CD4-positive, alpha-beta T cell treated with Interleukin-21 for 1 hour (primary cell): ENCODE results near the gene DSCAM.

Experiments
- DNase-seq: peaks from one replicate; pipeline ENCODE4 v3.0.0-alpha.2; 2020

The DSCAM gene

DNA sequence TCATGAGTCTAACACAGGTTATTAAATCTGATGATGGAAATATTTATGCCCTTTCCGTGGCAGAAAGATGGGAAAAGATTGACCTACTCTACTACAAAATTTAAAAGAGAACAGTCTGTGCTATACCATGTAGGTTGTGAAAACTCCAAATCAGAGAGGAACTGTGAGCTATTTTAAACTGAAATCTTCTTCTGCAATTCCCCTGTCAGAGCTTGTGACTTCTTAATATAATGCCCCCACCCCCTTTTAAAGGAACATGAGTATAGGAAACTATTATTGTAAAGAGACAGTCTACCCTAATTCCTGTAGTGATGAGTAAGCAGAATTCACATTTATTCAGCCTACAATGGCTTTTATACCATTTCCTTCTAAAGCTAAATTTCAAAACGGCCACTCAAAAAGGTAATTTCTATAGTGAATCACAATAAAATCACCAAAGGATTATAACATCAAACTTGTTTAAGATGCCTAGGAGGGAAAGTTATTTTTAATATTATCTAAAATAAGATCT, 11.7 kb downstream of the DSCAM start:
- no peak for DNase-seq

DNA sequence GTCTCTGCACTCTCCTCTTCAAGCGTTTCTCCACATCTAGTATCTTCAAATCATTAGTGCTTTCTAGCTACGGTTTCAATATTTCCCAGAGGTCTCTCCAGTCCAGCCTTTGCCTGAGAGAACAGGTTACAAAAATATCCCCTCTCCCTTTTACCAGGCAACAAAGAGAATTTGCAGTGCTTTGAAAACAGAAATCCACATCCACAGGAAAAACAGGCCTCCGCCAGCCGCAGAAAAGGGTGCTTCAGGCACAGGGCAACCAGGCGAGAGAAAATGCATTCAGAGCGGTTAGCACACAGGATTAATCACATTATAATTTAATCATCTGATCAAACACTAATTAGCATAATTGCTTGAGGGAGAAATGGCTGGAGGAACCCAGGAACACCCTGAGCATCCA, 13.8 kb downstream of the DSCAM start:
- no peak for DNase-seq

- no peak for DNase-seq
These were observed 14.6 kb downstream of the DSCAM start for GRCh38 chr21:40832316-40832715.

DNA sequence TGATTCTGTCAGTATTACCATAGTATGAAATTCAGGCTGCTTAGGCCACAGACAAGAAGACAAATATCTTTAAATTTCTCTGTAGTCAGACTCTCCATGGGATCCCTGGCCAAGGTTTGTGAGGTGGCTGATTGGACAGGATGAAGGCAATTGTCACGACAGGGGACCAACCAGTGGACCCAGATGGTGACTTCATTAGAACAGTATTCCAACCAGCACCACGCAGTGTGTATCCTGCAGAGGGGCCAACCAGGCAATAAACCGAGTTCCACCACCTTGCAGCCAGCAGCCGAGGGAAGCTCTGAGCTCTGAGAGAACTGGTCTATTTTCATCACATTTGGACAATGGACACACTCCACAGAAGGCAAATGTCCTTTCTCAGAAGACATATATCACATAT, 16.1 kb downstream of the DSCAM start:
- DNase-seq = no peak

GRCh38 chr21:40829791-40830190, 17.2 kb downstream of the DSCAM start:
- DNase-seq = no peak

DNA sequence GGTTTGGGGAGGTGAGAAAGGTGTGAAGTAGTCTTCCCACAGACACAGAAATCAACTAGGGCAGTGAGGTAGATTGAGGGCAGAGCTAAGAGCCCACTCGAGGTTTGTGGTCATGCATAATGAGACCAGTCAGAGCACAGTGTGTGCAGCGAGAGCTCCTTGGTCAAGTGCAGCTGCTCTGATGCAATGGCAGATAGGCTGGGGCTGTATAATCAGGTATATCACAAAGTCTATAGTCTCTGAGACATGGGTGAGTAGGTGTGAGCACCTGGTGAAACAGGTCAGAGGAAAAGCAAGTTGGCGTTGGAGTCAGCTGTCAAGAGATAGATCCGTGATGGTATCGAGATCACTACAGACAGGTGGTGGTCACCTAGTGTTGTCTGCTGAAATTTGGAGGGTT, 17.6 kb downstream of the DSCAM start:
- no peak for DNase-seq

DNA sequence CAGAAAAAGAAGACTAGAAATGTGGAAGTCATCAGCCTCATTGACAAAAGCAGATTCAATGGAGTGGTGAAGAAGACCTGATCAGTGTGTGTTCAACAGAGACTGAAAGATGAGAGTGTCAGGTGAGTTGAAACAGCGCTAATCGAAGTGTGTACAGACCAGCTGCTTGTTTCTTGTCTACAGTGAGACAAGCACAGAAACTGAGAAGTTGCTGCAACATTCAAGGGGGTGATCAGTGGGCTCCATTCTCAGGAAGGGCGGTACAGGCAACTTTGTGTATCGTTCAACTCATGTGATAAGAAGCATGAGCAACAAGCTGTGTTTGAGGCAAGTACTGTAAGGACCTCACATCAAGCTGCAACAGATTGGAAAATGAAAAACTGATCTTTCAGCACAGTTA, 19.4 kb downstream of the DSCAM start:
- no peak for DNase-seq

GRCh38 chr21:40819071-40819900, 27.7 kb downstream of the DSCAM start:
- DNase-seq = no peak

GRCh38 chr21:40813918-40814317, 33.0 kb downstream of the DSCAM start:
- DNase-seq = no peak

- DNase-seq = no peak
These were observed 37.2 kb downstream of the DSCAM start for GRCh38 chr21:40809673-40810197.

DNA sequence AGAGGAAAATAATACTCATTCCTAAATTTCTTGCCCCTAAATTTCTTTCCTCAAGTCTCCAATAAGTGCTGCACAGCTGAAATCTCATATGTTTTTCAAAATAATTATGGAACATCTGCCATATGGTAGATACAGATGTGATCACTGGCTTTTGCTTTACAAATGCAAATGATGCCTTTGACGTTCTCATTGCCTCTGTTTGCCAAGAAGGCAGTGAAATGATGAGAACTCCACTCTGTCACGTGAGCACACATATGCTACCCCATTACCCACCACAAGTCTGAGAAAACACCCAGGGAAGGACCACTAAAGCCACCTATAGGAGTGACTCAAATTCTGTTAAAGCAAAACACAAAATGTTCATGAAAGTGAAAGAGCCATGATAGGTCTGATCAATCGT, 43.9 kb downstream of the DSCAM start:
- DNase-seq = no peak

DNA sequence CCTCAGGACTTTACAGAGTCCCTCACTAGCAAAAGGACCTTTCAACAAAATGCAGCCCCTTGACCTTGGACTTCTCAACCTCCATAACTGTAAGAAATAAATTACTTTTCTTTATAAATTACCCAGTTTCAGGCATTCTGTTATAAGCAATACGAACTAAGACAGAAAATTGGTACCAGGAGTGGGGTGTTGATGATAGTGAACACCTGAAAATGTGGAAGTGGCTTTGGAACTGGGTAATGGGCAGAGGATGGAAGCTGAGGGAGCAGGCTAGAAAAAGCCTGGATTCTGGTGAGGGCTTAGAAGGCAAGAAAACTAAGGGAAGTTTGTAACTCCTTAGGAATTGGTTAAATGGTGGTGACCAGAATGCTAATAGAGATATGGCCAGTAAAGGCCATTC, 46.8 kb downstream of the DSCAM start:
- DNase-seq = no peak

DNA sequence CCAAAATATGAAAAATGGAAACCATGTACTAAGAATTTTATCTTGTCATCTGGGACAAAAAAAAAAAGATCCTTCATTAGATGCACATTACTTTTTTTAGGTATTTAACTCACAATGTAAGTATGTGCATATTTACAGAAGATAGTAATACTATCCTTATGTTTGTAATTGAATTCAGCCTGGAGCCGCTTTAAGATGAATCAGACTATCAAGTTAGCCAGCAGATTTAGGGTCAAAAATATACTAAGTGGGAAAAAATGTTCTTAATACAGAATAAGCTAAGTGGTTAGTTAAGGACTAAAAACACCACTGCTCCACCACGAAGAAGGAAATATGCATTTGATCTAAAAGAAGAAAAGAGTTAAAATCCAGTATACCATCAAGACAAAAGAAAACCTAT, 49.1 kb downstream of the DSCAM start:
- DNase-seq = no peak

DNA sequence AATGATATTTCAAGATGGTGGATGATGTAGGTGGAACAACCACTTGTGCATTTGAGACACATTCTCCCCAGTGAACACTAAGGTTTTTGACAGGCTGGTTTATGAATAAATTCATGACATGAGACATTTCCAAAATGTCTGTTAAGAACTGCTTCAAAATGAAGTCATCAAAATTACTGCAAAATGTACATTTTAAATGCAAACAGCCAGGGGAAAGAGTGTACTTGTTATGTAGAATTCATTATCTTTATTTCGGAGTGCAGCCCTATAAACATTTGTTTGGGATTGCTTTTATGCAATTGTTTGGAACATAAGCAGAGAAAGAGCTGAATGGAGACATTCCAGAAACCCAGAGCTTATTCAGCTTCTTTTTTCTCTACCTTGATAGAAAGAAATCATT, 49.5 kb downstream of the DSCAM start:
- DNase-seq = no peak

GRCh38 chr21:40796464-40796863, 50.5 kb downstream of the DSCAM start:
- DNase-seq = no peak

DNA sequence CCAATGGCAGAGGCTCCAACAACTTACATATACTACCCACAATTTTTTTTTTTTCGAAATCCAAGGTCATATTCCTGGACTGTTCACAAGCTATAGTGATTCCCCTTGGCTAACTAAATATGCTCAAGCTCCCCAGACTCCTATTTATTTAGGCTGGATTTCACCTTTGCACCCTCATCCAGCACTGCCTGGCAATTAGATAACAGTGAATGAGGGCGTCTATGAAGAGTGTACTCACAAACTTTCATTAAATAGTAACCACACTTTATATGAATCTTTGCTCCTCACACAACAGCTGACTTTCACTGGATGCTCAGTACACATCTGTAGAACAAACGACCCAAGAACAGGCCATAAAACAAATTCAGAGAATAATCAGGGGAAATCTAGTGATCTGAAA, 51.6 kb downstream of the DSCAM start:
- DNase-seq = no peak

DNA sequence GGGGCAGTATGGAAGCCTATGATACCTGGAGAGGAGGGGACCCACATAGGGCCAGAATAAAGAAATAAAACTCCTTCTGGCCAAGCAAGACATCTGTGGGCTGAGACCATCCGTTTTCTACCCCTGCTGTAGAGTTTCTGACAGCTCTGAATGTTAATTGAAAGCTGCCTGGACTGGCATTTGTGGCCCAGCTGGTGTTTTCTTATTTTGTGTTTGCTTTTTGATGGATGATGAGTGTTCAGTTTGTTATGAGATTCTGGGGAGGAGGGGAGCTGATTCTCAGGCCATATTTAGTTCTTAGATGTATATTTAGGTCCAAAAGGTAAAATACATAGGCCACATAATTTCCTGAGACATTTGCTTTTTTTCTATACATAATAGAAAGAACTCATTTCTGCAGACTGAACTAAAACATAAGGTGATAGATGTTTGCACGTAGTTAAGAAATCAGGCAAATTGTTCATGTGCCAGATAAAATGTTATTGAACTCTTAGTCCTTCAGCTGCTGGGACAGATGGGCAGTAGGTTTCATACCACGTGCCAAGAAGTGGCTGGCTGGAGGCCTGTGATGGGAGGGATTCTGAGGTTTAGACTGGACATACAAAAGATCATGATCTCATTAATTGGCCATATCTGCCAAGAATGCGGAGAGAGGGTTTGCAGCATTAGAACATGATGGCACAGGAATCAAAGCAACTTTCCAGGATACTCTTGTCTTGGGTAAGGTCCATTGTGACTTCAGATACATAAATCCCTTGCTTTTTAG, 54.1 kb downstream of the DSCAM start:
- DNase-seq = no peak

- no peak for DNase-seq
These were observed 58.3 kb downstream of the DSCAM start for GRCh38 chr21:40788635-40789034.

DNA sequence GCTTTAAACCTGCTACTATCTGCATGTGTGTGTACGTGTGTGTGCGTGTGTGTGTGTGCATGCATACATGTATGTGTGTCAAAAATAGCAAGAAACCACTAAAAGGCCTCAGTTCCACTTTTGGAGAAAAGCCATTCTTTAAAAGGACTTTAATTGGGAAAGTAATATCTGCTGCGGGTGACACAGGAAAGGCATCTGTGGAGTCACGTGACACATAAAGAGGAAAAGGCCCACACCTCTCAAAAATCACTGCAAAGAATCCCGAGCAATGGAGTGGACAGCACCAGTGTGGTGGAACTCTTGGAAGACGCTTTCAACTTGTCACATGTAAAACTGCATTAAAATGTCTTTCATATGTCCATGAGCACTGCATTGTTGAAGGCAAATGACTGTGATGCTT, 63.6 kb downstream of the DSCAM start:
- DNase-seq = no peak

DNA sequence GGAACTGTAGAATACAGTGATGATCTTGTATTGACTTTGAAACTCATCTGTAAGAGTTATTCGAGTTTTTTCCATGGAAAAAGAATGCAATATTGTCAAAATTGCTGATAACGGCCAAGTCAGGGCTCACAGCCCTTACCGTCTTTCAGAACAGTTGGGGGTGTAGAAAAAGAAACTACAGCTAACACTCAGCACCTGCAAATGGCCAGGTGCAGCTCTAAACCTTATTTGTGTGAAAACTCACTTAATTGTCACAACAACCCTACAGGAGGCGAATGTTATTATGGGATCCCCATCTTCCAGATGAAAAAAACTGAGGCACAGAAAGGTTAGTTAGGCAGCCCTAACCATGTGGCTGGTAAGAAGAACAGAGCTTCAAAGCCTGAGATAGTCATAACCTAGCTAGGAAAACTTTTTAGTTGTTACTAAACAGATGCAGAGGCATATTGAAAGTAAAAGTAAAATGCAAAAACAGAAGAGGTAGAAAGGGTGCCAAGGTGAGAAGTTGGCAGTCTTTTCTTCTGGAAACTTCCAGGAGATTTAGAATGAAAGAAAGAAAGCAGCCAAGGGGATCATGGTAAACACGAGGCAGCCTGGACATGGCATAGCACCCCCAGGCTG, 76.4 kb downstream of the DSCAM start:
- no peak for DNase-seq

DNA sequence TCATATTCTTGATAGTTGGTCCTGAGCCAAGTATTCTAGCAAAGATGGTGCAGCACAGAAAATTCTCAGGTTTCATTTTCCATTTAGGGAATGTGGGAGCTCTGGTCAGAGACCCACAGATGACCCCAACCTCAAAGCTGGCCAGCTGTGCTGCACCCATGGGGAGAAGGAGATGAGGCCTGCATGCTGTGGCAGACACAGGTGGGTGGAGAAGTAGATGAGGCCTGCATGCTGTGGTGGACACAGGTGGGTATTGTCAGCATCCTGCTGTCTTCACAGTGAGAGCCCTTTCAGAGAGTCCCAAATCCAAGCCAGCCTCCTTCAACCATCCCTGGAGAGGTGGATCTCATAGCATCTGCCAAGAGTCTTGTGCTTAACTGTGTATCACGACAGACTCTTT, 77.7 kb downstream of the DSCAM start:
- no peak for DNase-seq

DNA sequence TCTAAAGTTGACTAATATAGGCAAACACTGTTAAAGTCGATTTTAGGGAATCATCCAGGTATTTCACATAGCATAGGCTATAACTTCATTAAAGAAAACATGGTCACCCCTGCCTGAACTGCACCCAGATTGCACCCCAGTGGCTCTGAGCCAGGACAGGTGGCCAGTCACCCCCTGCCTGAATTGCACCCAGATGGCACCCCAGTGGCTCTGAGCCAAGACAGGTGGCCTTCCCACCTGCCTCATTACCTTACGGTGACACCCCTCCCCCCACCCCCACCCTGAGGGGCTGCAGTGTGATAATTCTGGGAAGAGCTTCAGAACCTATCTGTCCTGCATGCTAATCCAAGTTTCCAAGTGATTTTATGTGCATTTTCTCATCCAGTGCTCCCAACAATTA, 78.9 kb downstream of the DSCAM start:
- DNase-seq = no peak

- DNase-seq = no peak
These were observed 80.6 kb downstream of the DSCAM start for GRCh38 chr21:40766381-40766780.

DNA sequence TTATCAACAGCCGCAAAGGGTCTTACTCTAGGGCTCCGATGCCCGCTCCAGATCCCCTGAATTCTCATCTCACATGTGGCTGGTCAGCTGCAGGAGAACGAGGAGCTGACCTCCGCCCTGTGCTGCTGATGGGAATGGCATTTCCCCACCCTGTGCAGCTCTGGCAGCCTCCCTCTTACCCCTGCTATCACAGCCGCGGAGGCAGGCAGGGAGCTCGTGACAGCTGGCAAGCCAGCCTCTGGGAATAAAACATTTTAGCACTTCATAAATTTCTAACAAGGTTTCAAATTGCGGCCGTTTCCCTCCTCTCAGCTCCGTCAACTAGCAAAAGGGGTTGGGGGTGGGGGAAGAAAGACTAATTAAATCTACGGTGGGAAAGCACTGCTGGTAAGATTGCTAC, 81.1 kb downstream of the DSCAM start:
- DNase-seq = no peak
